ENCODE data around the gene SLC17A9. TPM values are rescaled to one million over a fixed set of nuclear protein-coding genes. Genes with fewer than 3 reads are reported as not detected.
A peak's percentile ranks its signal among the peaks of the same experiment; 100 is the strongest.

SLC17A9 gene
- polyA plus RNA-seq, 12 donors, result 0.67 to 14.5 (median 0.86) TPM; not detected in 1

- DNase-seq, result peak; percentile 99
Observed at GRCh38 chr20:62937268-62938104, 15.0 kb upstream of the SLC17A9 start.

DNA sequence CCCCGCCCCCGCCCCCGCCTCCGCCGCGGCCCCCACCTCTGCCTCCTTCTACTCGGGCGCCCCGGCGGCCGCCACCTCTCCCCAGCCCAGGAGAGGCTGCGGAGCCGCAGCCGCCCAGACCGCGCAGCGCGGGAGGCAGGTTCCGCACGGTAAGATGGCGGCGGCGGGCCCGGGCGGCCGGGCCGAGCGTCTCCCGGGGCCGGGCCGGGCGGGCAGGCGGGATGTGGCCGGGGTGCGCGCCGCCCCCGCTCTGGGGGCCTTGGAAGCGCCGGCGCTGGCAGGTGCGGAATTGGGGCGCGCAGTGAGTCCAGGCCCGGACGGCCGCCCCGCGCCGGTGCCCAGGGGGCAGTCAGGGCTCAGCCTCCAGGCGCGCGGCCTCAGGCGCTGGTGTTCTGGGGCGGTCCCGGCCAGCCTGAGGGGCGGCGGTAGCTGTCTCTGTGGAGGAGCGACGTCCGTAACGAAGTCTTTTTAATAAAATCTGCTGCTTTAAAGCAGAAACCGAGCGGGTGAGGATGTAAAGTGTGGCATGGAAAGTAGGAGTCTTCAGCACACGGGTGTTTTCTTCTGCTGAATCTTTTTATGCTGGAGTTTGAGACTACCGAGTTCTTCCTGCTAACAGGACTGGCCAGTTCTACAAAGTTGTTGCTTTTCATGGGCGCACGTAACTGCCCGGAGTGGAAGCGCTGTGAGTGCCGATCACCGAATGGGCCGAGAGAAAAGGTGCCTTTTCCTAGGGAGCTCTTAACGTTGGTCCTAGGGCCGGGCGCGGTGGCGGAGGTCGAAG lies 14.2 kb upstream of the SLC17A9 start, which contains the start of gene GID8:
Gene GID8 (plus strand): TSS at position 43 of the 784 bp plus-strand sequence. CDS start 3,356 bp downstream, outside the sequence.
- peak; percentile 48 for DNase-seq

GRCh38 chr20:62940875-62941274 lies 11.6 kb upstream of the SLC17A9 start:
- DNase-seq, result no peak

DNA sequence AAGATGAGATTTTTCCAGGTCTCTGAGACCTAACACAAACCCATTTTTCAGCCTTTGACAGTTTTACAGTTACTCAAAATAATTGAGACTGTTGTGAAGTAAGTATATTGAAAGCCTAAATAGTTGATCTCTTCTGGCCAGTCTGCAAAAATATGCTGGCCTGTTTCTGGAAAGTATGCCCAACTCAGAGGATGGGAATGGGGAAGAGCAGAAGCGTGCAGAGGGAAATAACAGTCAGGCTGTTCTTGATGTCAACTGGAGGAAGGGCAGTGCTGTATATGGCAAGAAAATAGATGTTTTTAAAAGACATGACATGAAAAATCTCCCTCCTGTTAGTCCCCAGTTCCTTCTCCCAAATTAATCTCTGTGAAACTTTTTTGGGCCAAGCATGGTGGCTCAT lies 10.7 kb upstream of the SLC17A9 start:
- no peak for DNase-seq

- no peak for DNase-seq
Observed at GRCh38 chr20:62942456-62942855, 10.1 kb upstream of the SLC17A9 start.

GRCh38 chr20:62943396-62943795 lies 9.1 kb upstream of the SLC17A9 start:
- DNase-seq, result no peak

DNA sequence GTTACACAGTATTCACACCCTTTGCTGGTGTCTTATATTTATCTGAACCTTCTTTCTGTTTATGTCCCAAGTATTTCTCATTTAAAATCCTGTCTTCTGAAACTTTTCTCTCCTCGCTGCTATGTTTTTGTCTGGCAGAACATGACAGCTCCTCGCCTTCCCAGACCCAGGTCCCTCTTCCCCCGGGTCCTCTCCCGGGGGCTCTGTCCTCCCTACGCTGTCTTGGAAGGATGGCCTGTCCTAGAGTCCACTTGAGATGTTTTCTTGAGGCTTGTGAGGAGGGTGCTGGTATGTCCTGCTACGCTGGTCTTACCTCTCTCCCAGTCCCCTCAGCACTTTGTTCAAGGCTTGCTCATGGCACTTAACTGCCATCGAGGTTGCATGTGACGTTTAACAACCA lies 8.3 kb upstream of the SLC17A9 start:
- DNase-seq, result no peak

- DNase-seq, result no peak
Observed at GRCh38 chr20:62944746-62945145, 7.8 kb upstream of the SLC17A9 start.

DNA sequence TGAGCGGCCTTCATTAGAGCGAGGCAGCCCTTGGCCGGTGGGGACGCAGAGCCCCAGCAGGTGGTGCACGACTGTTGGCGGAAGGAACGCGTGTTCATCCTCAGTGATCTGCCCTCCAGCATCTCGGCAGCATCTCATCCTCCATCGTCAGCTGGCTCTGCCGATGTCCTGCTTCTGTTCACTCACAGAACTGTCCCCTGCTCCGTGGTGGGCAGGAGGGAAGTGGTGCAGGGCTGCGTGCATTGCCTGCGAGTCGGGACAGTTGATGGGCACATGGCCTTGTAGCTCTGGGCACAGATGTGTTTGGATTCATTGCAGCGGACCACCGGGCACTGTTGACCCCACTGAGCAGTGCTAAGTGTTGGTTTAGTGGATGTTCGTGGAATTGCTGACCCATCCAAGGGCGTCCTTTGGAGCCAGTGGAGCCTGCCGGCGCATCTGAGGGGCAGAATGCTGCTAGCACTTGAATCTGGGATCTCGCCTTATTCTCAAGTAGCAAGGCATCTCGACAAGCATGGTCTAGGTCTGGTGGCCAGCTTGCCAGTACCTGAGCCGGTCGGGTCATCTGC lies 6.7 kb upstream of the SLC17A9 start:
- no peak for DNase-seq

DNA sequence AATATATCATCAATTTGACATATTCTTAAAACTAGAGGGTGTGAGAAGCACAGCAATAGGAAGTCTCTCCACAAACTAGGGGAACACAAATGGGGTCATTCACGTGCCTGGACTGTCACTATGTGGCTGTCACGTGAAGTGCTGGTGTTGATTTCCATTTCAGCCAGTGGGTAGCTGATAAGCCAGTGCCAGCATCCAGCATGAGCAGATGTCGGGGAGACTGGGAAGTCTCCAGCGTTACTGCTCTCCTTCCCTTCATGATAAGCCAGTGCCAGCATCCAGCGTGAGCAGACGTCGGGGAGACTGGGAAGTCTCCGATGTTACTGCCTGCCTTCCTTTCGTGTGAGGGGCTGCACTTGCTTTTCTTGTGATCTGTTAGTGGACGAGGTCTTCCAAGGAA lies 5.6 kb upstream of the SLC17A9 start:
- DNase-seq, result no peak

DNA sequence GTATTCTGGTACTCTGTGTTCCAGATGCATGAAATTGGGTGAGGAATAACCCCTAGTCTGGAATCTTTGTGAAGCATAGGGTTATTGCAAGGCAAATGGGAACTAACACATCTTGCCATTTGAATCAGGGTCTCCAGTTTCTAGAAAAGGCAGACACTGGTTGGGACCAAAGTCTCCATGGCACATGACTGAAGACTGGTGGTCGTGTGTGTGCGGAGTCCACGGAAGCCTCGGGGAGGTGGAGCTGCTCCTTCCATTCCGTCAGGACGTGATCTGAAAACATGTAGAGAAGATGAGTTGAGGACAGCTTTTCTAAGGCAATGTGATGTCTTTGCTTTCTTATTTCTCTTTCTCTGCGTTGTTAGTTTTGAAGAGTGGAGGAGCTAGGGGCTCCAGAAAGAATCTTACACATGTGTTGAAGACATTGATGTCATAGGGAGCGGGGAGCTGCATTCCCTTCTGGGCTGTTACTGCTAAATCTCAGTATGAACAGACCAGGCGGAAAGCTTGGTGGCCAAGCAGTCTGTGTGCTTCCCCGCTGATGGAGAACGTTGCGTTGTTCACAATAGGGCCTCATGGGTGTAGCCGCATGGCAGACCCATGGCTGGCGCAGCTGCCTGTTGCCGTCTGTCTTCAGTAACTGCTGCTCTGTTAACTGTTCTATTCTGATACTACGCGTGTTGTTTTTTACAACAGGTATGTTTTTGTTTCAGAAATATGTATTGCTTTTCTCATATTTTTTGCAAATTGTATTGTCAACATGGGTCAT lies 4.8 kb upstream of the SLC17A9 start:
- DNase-seq, result no peak

DNA sequence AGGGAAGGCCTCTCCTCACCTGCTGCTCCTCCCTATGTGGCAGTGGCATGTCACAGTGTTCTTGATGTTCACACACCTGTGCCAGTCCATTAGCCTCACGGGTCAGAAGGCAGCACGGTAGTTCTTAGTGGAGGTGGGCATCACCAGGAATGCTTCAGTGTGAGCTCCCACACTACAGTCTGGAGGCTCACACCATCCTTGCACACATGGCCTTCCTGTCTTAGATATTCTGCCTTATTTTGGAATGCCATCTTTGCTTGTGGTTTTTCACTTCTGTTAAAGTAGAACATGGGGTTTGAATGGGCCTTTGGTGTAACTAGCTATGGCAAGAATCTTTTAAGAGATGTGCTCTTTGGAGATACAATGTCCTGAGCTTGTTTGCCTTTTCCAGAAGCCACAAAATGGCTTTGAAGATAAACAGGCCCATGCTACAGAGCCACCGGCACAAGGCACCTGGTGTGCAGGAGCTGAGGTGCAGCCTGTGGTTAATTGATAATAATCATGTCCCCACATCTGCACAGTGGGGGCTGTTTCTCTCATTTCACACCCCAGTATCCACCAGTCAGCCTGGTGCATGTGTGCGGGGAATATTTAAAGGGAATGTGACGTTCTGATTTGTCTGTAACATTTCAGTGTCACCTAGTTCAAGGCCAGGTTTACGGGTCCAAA lies 3.2 kb upstream of the SLC17A9 start:
- no peak for DNase-seq

DNA sequence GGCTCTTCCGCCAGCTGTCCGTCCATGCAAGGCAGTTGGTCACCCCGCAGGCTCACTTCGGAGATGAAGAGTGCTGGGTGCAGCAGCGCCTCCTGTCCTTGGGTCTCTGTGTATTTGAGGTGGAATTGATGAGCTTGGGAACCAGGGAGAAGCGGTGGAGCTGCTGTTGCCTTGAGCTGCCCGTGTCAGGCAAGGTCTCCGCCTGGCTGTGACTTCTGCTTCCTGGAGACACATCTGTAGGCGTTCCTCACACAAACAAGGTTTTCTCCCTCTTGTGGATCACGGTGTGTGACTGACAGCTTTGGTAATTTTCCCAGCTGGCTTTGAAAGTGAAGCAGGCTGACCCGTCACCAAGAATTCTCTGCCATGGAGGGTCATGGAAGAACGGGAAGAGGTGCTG lies 2.5 kb upstream of the SLC17A9 start:
- no peak for DNase-seq

- DNase-seq, result no peak
Observed at GRCh38 chr20:62950741-62951140, 1.8 kb upstream of the SLC17A9 start.

GRCh38 chr20:62951143-62951895 lies 1.2 kb upstream of the SLC17A9 start:
- DNase-seq, result no peak

DNA sequence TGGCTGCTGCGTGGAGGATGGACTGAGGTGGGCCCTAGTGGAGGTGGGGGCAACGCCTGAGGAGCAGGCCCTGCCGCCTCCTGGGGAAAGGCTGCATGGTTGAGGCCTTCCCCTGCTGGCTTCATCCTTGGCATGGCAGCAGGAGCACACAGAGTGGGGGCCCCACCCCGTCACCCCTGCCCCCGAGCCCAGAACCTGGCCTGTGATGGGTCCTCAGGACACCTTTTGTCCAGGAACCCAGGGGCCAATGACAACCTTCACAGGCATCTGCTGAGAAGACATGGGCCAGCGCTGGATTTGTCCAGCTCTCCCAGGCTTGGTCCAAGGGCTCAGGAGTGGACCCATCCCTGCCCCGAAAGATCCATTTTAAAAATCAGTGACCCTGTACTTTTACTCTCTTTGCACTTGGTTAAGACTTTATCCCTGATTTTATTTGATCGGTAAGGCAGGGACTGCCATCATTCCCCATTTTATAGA lies 575 bp upstream of the SLC17A9 start:
- no peak for DNase-seq

DNA sequence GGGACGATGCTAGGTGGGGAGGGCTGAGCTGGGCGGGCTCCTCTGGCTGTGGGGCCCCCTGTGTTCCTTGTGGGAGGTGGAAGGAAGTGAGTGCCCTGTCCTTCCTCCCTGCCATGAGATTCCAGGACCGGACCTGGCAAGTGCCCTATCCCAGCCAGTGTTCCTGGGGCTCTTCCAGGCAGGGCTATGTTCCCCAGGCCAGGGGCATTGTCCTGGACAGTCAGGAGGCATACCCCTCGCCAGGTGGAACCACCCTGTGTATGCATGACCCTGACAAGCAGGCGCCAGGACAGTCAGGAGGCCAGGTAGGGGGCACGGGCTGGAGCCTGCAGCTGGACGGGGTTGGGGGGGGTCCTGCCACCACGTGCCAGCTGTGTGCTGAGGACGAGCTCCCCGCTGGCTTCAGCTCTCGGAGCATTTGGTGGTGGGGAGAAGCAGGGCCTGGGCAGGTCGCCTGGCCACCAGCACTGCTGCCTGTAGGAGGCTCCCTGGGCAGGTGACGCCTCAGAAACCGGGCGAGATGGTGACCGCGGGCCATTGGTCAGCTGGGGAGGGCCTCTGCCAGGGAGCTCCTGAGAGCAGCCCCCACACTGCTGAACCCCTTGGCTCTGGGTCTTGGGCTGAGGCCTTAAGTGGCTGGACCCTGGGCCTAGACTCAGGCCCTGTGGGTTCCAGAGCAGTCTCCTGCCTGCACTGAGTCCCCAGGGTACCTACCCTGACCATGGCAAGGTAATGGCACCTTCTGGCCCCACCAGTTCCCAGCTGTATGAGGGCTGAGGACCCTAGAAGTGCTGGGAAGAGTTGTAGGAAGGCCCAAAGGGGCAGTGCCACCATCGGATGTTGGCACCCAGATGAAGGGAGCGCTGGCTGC lies 694 bp downstream of the SLC17A9 start:
- no peak for DNase-seq

DNA sequence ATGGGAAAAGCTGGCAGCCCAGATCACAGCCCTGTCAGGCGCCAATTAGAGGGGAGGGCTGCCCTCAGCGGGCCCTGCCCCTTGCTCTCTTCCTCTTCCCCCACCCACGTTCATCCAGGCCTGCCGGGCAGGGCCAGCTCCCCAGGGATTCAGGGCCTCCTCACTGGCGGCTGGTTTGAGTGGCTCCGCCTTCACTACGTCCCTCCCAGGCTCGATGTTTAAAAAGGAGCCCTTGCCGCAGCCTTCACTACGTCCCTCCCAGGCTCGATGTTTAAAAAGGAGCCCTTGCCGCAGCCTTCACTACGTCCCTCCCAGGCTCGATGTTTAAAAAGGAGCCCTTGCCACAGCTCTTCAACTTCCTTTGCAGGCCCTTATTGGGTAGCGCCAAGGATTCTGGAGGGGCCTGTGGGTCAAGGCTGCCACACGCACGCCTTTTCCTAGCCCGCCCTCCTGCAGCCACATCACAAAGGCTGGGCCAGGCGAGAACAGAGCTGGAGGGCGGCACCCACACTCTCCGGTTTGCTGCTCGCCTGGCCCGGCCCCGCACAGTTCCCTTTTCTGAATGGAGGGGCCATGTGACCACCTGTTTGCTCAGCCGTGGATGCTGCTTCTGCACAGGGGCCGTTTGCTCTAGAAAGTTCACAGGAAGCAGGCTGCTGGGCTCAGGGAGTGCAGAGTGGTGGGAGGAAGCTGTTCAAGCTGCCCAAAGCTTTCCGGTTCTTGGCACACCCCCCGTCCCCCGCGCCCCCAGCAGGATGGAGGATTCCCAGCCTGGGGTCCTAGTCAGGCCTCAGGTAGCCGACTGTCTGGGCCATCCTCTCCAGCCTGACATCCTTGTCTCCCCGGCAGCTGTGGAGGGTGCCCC lies 1.6 kb downstream of the SLC17A9 start:
- DNase-seq, result peak; percentile 66
